Fibroblast of skin of right quadriceps (primary cell): ENCODE data around the gene BCL2L14.
"Not testable (repeated sequence)": the region's sequence is repeated elsewhere in the genome, so short reads cannot be mapped to it uniquely, and the experiment has no call there.

Source experiments
- DNase-seq: peaks from one replicate; pipeline ENCODE4 v3.0.0-alpha.2; 2013

BCL2L14 gene

DNA sequence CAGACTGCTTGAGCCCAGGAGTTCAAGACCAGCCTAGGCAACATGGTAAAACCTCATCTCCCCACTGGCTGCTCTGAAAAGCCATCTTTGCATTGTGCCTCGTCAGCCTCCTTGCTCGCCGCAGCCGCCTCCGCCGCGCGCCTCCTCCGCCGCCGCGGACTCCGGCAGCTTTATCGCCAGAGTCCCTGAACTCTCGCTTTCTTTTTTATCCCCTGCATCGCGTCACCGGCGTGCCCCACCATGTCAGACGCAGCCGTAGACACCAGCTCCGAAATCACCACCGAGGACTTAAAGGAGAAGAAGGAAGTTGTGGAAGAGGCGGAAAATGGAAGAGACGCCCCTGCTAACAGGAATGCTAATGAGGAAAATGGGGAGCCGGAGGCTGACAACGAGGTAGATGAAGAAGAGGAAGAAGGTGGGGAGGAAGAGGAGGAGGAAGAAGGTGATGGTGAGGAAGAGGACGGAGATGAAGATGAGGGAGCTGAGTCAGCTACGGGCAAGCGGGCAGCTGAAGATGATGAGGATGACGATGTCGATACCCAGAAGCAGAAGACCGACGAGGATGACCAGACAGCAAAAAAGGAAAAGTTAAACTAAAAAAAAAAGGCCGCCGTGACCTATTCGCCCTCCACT lies 40.3 kb downstream of the BCL2L14 start:
- not testable (repeated sequence) for DNase-seq

DNA sequence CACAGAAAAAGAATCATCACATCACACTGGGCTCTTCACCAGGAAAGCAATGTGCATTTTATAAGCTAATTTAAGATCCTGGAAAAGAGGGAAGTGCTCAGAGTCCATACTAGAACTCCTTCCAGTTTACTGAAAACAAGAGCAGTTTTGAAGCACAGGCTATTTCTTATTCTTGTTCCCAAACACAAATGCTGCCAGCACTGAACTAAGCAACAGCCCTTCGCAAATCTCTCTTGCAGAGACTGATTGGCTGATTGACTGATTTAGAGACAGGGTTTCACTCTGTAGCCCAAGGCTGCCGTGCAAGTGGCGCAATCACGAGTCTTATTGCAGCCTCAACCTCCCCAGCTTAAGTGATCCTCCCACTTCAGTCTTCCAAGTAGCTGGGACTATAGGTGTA lies 44.8 kb downstream of the BCL2L14 start:
- no peak for DNase-seq

DNA sequence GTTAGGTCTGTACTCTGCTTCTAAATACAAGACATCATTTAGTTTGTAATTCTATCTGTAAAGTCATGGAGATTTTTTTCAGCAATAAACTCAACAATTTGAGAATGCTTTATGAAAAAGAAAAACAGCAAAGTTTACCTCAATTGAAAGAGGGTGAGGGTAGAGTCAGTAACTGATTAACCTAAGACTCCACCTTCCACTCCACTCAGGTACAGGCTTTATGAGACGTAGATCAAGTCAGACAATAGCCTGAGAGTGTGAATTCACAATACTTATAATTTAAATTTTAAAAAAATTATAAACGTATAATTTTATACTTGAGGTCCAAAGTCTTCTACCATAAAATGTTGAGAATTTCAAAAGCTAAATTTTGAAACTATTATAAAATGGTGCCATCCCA lies 45.9 kb downstream of the BCL2L14 start:
- DNase-seq: no peak

DNA sequence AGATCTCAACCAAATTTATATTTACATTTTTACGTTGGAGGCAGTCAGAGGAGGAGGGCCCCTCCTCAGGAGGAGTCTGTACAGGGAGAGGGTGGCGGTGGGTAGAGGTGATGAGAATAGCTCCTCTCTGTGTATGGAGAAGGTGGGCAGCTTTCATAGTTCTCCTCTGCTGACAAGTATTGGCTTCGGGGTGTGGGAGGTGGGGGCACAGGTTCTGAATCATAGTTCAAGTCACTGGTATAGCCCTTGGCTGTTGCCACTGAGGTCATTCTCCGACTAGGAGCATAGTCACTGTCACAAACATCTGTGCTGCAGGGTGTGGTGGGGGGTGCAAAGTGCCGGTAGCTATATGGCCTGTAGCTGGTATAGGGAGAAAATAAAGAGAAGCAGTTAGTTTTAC lies 50.3 kb downstream of the BCL2L14 start:
- DNase-seq: no peak

DNA sequence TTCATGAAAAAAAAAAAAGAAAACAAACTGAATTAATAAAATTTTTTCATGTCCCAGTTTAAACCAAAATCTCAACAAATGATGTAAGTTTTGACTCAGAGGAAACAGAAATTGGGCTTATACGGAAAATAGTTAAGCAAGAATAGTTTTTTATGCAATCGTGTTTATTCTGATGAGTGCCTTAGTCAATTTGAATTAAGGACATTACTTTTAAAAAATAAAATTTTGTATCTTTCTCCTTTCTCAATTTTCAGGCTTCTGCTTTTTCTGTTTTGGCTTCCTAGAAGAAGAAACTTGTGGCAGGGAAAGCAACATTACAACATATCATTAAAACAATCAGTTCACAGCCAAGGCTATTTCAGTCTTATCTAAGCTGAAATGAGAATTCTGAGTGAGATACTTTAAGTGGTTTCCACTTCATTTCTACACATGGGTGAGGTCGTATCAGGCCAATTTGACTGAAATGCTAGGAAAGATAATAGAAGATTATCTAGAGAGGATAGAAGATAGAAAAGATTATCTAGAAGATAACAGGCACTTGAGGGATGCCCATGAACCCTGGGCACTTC lies 52.4 kb downstream of the BCL2L14 start:
- no peak for DNase-seq

DNA sequence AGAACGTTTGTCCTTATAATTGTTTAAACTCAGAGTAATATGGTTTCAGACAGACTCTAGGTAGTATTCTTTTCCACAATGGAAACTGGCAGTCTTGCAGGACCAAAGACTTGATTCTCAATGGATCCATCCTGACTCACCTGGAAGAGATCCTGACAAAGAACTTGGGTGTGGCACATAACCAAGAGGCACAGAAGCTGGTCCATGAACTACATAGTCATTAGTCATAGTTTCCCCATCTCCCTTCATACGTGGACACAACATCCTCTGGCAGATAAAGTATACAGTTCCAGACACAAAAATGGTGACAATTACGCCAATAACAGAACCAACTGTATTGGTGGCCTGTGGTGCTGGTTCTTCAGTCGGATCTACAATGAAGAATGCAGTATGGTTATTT lies 55.8 kb downstream of the BCL2L14 start:
- no peak for DNase-seq

DNA sequence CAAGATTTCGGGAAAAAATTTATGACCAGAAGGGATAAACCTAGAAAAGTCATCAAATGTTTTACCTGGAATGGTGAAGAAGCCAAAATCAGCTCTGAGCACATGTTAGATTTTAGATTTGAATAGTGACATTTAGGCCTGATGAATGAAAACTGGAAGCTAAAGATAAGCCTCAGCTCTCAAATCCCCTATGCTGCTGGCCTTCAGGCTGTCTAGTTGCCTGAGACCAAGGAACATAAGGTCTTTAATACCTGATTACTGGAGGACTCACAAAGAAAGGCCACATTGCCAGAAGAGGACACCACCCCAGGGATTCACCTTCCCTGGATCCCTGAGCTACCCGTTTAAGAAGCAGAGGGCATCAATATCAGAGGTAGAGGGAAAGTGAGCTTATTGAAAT lies 56.6 kb downstream of the BCL2L14 start:
- no peak for DNase-seq

DNA sequence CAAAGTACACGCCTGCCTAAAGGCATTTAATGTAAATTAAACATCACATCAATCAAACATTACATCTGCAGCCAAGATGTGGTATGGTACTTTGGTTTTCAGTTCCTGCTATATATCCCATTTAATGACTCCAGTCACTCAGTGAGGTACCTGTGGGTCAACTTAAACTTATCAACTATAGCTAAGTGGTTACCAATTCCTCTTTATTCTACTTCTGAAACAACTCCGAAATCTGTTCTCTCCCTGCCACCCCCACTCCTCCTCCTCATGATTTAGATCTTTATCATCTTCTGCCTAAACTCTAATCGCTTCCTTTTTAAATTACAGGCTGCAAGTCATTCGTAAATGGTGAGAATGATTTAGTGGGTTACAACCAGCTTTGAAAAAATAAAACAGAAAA lies 57.9 kb downstream of the BCL2L14 start:
- DNase-seq: no peak

DNA sequence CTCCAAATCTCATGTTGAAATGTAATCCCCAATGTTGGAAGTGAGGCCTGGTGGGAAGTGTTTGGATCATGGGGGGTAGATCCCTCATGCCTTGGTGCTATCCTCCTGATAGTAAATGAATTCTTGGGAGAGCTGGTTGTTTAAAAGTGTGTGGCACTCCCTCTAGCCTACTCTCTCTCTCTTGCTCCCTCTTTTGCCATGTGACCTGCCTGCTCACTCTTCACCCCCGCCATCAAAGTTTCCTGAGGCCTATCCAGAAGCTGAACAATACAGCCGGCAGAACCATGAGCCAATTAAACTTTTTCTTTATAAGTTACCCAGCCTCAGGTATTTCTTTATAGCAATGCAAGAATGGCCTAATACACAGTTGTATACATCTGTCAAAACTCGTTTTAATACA lies 62.5 kb downstream of the BCL2L14 start:
- DNase-seq: no peak

DNA sequence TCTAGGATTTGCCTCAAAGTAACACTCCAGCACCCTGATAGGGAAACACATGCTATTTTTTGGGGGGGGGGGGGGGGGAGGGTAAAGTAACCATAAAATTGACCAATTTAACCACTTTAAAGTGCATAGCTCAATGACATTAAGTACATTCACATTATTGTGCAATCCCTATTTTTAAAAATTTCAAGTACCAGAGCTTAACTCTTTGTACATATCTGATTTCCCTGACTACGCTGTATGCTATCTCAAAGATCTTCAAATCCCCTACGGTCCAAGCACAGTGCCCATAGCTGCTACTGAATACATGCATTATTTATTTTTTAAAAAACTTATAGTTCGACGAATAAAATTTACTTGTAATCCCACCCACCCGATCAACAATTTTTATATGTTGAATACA lies 63.0 kb downstream of the BCL2L14 start:
- no peak for DNase-seq

DNA sequence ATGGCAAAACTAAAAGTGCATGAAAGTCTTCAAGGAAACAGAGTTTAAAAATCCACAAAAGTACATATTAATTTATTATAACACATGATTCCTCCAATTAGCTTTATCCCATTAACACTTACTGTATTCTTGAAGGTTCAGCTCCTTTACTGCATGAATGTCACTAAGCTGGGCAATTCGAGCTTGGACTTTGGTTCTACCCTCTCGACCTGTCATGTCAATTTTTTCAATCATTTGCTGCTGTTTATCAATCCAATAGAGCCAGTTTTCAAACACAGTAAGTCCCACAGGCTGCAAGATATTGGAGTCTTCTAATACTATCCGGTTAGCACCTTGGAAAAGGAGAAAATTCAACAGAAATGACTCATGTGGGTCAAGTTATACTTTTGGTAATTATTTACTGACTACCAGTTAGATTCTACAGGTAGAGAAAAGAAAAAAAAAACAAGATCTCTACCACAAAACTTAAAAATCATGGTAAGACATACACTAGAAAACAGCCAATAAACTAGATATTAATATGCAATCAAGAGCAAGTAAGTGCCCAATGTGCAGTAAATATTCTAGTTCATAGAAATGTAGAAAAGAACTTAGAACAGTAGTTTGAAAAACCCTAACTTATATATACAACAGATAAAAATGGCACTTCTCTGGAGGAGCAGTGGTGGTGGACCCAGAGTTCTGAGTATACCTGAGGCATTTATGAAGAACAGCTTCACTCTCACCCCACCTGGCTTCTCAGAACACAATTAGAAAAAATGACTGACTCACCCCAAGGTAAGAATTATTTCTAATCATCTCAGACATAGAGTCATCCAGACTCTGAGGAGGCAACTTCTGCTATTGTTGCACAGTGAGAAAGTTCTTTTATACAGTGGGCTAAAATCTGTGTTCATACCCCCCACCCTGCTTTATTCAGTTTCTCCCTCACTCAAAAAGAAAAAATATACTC lies 67.7 kb downstream of the BCL2L14 start:
- no peak for DNase-seq

DNA sequence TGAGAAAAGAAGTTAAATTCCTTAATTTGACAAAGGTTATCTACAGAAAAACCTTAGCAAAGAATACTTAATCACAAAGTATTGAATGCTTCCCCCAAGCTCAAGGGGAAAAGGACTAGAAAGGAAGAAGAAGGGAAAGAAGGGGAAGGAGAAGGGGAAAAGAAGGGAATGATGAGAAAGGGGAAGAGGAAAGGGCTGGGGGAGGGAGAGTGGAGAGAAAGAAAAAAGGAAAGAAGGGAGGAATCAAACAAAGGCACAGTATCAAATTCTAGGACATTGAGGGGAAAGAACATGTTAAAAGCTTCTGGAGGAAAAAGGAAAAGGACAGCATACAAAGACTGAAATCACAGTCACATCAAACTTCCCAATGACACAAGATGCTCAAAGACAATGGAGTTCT lies 70.3 kb downstream of the BCL2L14 start:
- DNase-seq: no peak

DNA sequence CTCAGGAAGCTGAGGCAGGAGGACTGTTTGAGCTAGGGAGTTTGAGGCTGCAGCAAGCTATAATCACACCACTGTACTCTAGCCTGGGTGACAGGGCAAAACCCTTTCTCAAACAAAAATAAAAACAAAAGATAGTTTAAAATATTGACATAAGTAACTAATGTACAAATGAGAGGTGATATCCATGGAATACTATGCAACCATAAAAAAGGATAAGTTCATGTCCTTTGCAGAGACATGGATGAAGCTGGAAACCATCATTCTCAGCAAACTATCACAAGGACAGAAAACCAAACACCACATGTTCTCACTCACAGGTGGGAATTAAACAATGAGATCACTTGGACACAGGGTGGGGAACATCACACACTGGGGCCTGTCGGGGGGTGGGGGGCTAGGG lies 73.8 kb downstream of the BCL2L14 start:
- not testable (repeated sequence) for DNase-seq

DNA sequence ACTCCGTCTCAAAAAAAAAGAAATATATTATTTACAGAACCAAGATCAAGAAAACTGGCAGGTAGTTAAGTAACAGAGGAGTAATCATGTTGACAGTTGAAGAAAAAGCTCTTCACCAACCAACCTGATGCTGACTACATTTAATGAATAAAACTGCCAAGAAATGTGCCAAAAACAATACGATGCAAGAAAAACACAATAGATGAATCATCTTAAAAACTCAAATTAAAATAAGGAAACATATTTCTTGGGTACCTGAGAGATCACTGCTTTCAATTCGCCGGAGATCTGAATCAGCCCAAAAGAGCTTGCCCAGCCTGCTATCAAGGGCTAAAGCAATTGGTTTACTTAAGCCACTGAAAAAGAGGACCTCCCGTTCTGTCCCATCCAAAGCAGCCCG lies 76.4 kb downstream of the BCL2L14 start:
- DNase-seq: no peak
